Aorta (tissue), 5 donors: ENCODE results near the gene KLF18. TPM values are rescaled to one million over a fixed set of nuclear protein-coding genes. Genes with fewer than 3 reads are reported as not detected.
"Not testable (repeated sequence)": the region's sequence is repeated elsewhere in the genome, so short reads cannot be mapped to it uniquely, and the experiment has no call there.

Experiments used
- ATAC-seq: fragments of 200-7000 bp; cut with Tn5 transposase; one replicate; pipeline ENCODE4 v1.9.1; 2022; ENCODE audit warnings: moderate library complexity; ENCODE audit not compliant: low FRiP score
- DNase-seq, 2 donors: peaks; one replicate each; pipeline ENCODE4 v3.0.0-alpha.2; 2020
- H3K27ac ChIP-seq, 2 donors: one replicate each; pipeline ENCODE4 v1.5.1; 2013; ENCODE audit warnings: low read length in 2 of 2, mild to moderate bottlenecking in 2 of 2, moderate library complexity in 2 of 2, control low read depth in 1 of 2, inconsistent platforms in 1 of 2, low read depth in 1 of 2
- H3K27me3 ChIP-seq, 2 donors: one replicate each; pipeline ENCODE4 v1.6.1; 2013; ENCODE audit warnings: control low read depth in 1 of 2, low read length in 1 of 2, mild to moderate bottlenecking in 1 of 2, moderate library complexity in 1 of 2; ENCODE audit not compliant: insufficient read depth in 2 of 2, control insufficient read depth in 1 of 2
- H3K36me3 ChIP-seq, 2 donors: one replicate each; pipeline ENCODE4 v1.6.1; 2013; ENCODE audit warnings: control low read depth in 1 of 2, low read length in 1 of 2, mild to moderate bottlenecking in 1 of 2; ENCODE audit not compliant: insufficient read depth in 2 of 2, control insufficient read depth in 1 of 2
- H3K4me1 ChIP-seq, 2 donors: one replicate each; pipeline ENCODE4 v1.6.1; 2013; ENCODE audit warnings: low read length in 2 of 2, control low read depth in 1 of 2, mild to moderate bottlenecking in 1 of 2, moderate library complexity in 1 of 2; ENCODE audit not compliant: insufficient read depth in 2 of 2, control insufficient read depth in 1 of 2
- H3K4me3 ChIP-seq, 2 donors: one replicate each; pipeline ENCODE4 v1.5.1; 2013; ENCODE audit warnings: low read length in 2 of 2, control low read depth in 1 of 2, mild to moderate bottlenecking in 1 of 2
- H3K9me3 ChIP-seq: one replicate; pipeline ENCODE4 v1.6.1; 2013; ENCODE audit warnings: mild to moderate bottlenecking, low read length; ENCODE audit not compliant: control insufficient read depth
- WGBS, 2 donors: extraction: QIAGEN DNeasy Blood & Tissue Kit; methylation state at CpG; one replicate each; pipeline ENCODE4 v1.1.7; 2013; 5-methylcytosine and 5-hydroxymethylcytosine counted together
- intact Hi-C, 2 donors: fragments of 100-400 bp; cut with DNase I; formaldehyde crosslinking; loops; one replicate each; pipeline versions ENCODE4 v1.14.2 to v1.15.0; 2022
- polyA plus RNA-seq, 2 donors: library from polyadenylated mRNA; stranded (reverse); fragments of 200-250 nt; gene quantifications; one replicate each; pipeline ENCODE4 v1.2.3, GENCODE V29; 2013
- total RNA-seq, 2 donors: library from RNA; stranded (reverse); fragmentation: NEBNext Ultra II Directional; extraction: Animal tissue kit (Norgen Biotek cat#: 25700); gene quantifications; one replicate each; pipeline ENCODE4 v1.2.1, GENCODE V29; 2021
- donor health status: healthy with polysubstance abuse.
- donor health status: Bipolar disorder and iron deficiency.
- donor health status: DM: no; HTN: no; CAD: no.
- donor health status: DM: no; HTN: no; CAD: no.
- donor health status: DM: yes; HTN: yes; CAD: no.

Gene KLF18
- total and polyA plus RNA-seq, 4 donors: not detected

- Histone ChIP-seq H3K27me3 (no peaks in the 10 kb centered on the region), H3K4me1 (no peaks in the 10 kb centered on the region), H3K4me3 (no peak overlapping the region), H3K36me3 (no peaks in the 10 kb centered on the region), H3K27ac (no peak overlapping the region), H3K9me3 (no peaks in the 10 kb centered on the region)
- 0 to 3% methylated on average over 1 of the region's 1 CpG for WGBS, 2 donors
- ATAC-seq: no peak
- DNase-seq: no peak
- intact Hi-C loops: no loop called here
These were observed 10.4 kb upstream of the KLF18 start for GRCh38 chr1:44151808-44152207.

- intact Hi-C loops: no loop called here
- WGBS, 2 donors: 10 to 24% methylated on average over 6 of the region's 6 CpGs
- ATAC-seq: no peak
These were observed 9.9 kb upstream of the KLF18 start for GRCh38 chr1:44151332-44151731.

GRCh38 chr1:44147582-44147981 is 6.2 kb upstream of the KLF18 start:
- no peaks in the 10 kb centered on the region for H3K9me3 ChIP-seq
- no peak overlapping the region for H3K4me3 ChIP-seq
- WGBS, 2 donors: 76 to 78% methylated on average over 3 of the region's 3 CpGs
- intact Hi-C loops: no loop called here
- DNase-seq (no peak), ATAC-seq (no peak)
- H3K36me3 ChIP-seq: no peaks in the 10 kb centered on the region
- H3K27me3 ChIP-seq: no peaks in the 10 kb centered on the region
- H3K4me1 ChIP-seq: no peaks in the 10 kb centered on the region
- no peak overlapping the region for H3K27ac ChIP-seq

More at GRCh38 chr1:44151332-44151731, 9.9 kb upstream of the KLF18 start:
- Histone ChIP-seq H3K4me3 (no peak overlapping the region), H3K36me3 (no peaks in the 10 kb centered on the region), H3K27me3 (no peaks in the 10 kb centered on the region), H3K4me1 (no peaks in the 10 kb centered on the region), H3K27ac (no peak overlapping the region), H3K9me3 (no peaks in the 10 kb centered on the region)
- no peak for DNase-seq

- DNase-seq (no peak), ATAC-seq (no peak)
- Histone ChIP-seq H3K9me3 (no peaks in the 10 kb centered on the region), H3K4me1 (no peaks in the 10 kb centered on the region), H3K36me3 (no peaks in the 10 kb centered on the region), H3K4me3 (no peak overlapping the region), H3K27me3 (no peaks in the 10 kb centered on the region), H3K27ac (no peak overlapping the region)
- WGBS, 2 donors: 92% methylated on average over 28 of the region's 28 CpGs
- intact Hi-C loops: no loop called here
These were observed 5.3 kb upstream of the KLF18 start for GRCh38 chr1:44146536-44147361.

GRCh38 chr1:44144962-44145756 is 3.7 kb upstream of the KLF18 start:
- intact Hi-C loops: no loop called here
- Histone ChIP-seq H3K4me3 (no peak overlapping the region), H3K9me3 (no peaks in the 10 kb centered on the region), H3K27ac (no peak overlapping the region), H3K27me3 (no peaks in the 10 kb centered on the region), H3K36me3 (no peaks in the 10 kb centered on the region), H3K4me1 (no peaks in the 10 kb centered on the region)
- no peak for ATAC-seq
- WGBS, 2 donors: 96 to 97% methylated on average over 2 of the region's 2 CpGs
- no peak for DNase-seq

GRCh38 chr1:44139565-44139964 is 1.9 kb downstream of the KLF18 start:
- not testable (repeated sequence) for H3K4me3 ChIP-seq, H3K27ac ChIP-seq
- WGBS, 2 donors: 92 to 95% methylated on average over 8 of the region's 8 CpGs

GRCh38 chr1:44138239-44138638 is 3.2 kb downstream of the KLF18 start:
- WGBS, 2 donors: 92 to 98% methylated on average over 3 of the region's 3 CpGs
- intact Hi-C loops: no loop called here
- Histone ChIP-seq H3K27ac (no peak overlapping the region), H3K9me3 (no peaks in the 10 kb centered on the region), H3K4me3 (no peak overlapping the region), H3K4me1 (no peaks in the 10 kb centered on the region), H3K36me3 (no peaks in the 10 kb centered on the region), H3K27me3 (no peaks in the 10 kb centered on the region)
- no peak for DNase-seq
- no peak for ATAC-seq

More at GRCh38 chr1:44139565-44139964, 1.9 kb downstream of the KLF18 start:
- H3K9me3 ChIP-seq, ATAC-seq, intact Hi-C loops, H3K36me3 ChIP-seq, DNase-seq, H3K4me1 ChIP-seq, H3K27me3 ChIP-seq: not testable (repeated sequence)

GRCh38 chr1:44135886-44136285 is 5.5 kb downstream of the KLF18 start:
- DNase-seq: no peak
- ATAC-seq: no peak
- H3K9me3 ChIP-seq: no peaks in the 10 kb centered on the region
- intact Hi-C loops: no loop called here
- H3K4me1 ChIP-seq: no peaks in the 10 kb centered on the region
- H3K36me3 ChIP-seq: no peaks in the 10 kb centered on the region
- H3K27me3 ChIP-seq: no peaks in the 10 kb centered on the region
- H3K27ac ChIP-seq: no peak overlapping the region
- WGBS, 2 donors: 89 to 95% methylated on average over 2 of the region's 2 CpGs
- H3K4me3 ChIP-seq: no peak overlapping the region
